HepG2 (cell line): ENCODE results near the gene PISD. TPM values are rescaled to one million over a fixed set of nuclear protein-coding genes. Genes with fewer than 3 reads are reported as not detected.

Experiments used
- ATAC-seq: fragments of 200-7000 bp; cut with Tn5 transposase; 3 replicates; pipeline ENCODE4 v1.9.1; 2020; ENCODE audit warnings: mild to moderate bottlenecking, moderate library complexity
- BruUV-seq: library from RNA; stranded (reverse); fragments of 400-500 nt; replicated peaks from 2 replicates; lab custom pipeline; 2021; lab: Mats Ljungman, UMichigan
- CTCF ChIA-PET: fragments of 300-600 bp; formaldehyde crosslinking; extraction: SDS; loops from one replicate; lab custom pipeline; 2021; ENCODE audit warnings: low total read pairs, inconsistent platforms, low intra/inter-chr PET ratio; lab: Yijun Ruan, JAX
- POLR2A ChIA-PET: fragments of 350-600 bp; sonication (Branson Sonifier 250); formaldehyde crosslinking; loops from one replicate; lab custom pipeline; 2020; ENCODE audit warnings: antibody characterized with exemption, inconsistent platforms; lab: Yijun Ruan, JAX
- DNase-seq: peaks from one replicate; pipeline ENCODE4 v3.0.0-alpha.2; 2015; ENCODE audit warnings: low spot score
- FAIRE-seq: peaks from 3 replicates; lab custom pipeline; 2011; peaks lifted over from hg19 to GRCh38; lab: Jason Lieb, UNC
- H2AFZ ChIP-seq: one replicate; pipeline ENCODE4 v1.6.1; 2011; ENCODE audit warnings: low read length, inconsistent platforms
- H3K27ac ChIP-seq: fragments of 300-600 bp; 3 replicates; pipeline ENCODE4 v1.8.0; 2011; ENCODE audit warnings: mixed run types, mild to moderate bottlenecking, mixed read lengths, low read length, inconsistent platforms; ENCODE audit not compliant: insufficient read depth; ENCODE audit errors: extremely low read length
- H3K27me3 ChIP-seq, 2 experiments: fragments of 200-600 bp in 1 of 2; 2 replicates in 1 of 2; 3 replicates in 1 of 2; pipeline versions ENCODE4 v1.6.0 to v1.8.0; 2011; ENCODE audit warnings: low read length in 2 of 2, mild to moderate bottlenecking in 2 of 2, moderate library complexity in 2 of 2, inconsistent platforms in 1 of 2; ENCODE audit not compliant: insufficient read depth in 2 of 2, control insufficient read depth in 1 of 2
- H3K36me3 ChIP-seq, 2 experiments: fragments of 200-600 bp in 1 of 2; replicated peaks in 1 of 2; 2 replicates in 1 of 2; 3 replicates in 1 of 2; pipeline versions ENCODE4 v1.5.1 to v1.8.0; 2011; ENCODE audit warnings: low read length in 2 of 2, inconsistent platforms in 1 of 2; ENCODE audit not compliant: insufficient read depth in 2 of 2, control insufficient read depth in 1 of 2
- H3K4me1 ChIP-seq: 2 replicates; pipeline ENCODE4 v1.5.1; 2012; ENCODE audit warnings: low read length, inconsistent platforms; ENCODE audit not compliant: insufficient read depth
- H3K4me2 ChIP-seq: 2 replicates; pipeline ENCODE4 v1.6.0; 2011; ENCODE audit warnings: low read depth, low read length, inconsistent platforms
- H3K4me3 ChIP-seq, 3 experiments: fragments of 200-600 bp in 1 of 3; sonication (generic), shearing (Covaris generic) in 1 of 3; replicated peaks in 1 of 3; 2 replicates each; pipeline ENCODE4 v1.5.1; 2011 to 2016; ENCODE audit warnings: low read length in 3 of 3, inconsistent platforms in 2 of 3, low read depth in 2 of 3, mild to moderate bottlenecking in 2 of 3, control low read depth in 1 of 3, mixed read lengths in 1 of 3; ENCODE audit not compliant: insufficient read depth in 1 of 3
- H3K79me2 ChIP-seq: one replicate; pipeline ENCODE4 v1.6.1; 2011; ENCODE audit warnings: low read length, inconsistent platforms; ENCODE audit not compliant: insufficient read depth
- H3K9ac ChIP-seq: 2 replicates; pipeline ENCODE4 v1.6.0; 2011; ENCODE audit warnings: mild to moderate bottlenecking, low read depth, low read length, inconsistent platforms; ENCODE audit not compliant: insufficient read depth
- H3K9me3 ChIP-seq: 2 replicates; pipeline ENCODE4 v1.5.1; 2012; ENCODE audit warnings: mild to moderate bottlenecking, low read length
- H4K20me1 ChIP-seq: 2 replicates; pipeline ENCODE4 v1.6.0; 2011; ENCODE audit warnings: inconsistent platforms, mild to moderate bottlenecking, low read length, moderate library complexity; ENCODE audit not compliant: insufficient read depth
- CHD2 ChIP-seq: IDR thresholded peaks from 2 replicates; pipeline ENCODE4 v1.6.1; 2011; ENCODE audit warnings: low read depth, low read length, improper control_type of control experiment
- ETV5 ChIP-seq: IDR thresholded peaks from 2 replicates; pipeline ENCODE4 v1.6.1; 2018; ENCODE audit warnings: missing biosample characterization, missing genetic modification reagents, inconsistent platforms, borderline replicate concordance
- HMG20A ChIP-seq: IDR thresholded peaks from 2 replicates; pipeline ENCODE4 v1.6.1; 2016; ENCODE audit warnings: borderline replicate concordance
- MED13 ChIP-seq: sonication (generic); formaldehyde crosslinking; IDR thresholded peaks from 2 replicates; pipeline ENCODE4 v1.5.0; 2020; ENCODE audit warnings: missing genetic modification reagents
- ZNF251 ChIP-seq: sonication (generic); formaldehyde crosslinking; IDR thresholded peaks from 2 replicates; pipeline ENCODE4 v1.9.0; 2021; ENCODE audit warnings: mild to moderate bottlenecking, missing genetic modification reagents
- ZNF44 ChIP-seq: sonication (generic); formaldehyde crosslinking; IDR thresholded peaks from 2 replicates; pipeline ENCODE4 v1.5.1; 2020; ENCODE audit warnings: mild to moderate bottlenecking, missing genetic modification reagents
- ZNF775 ChIP-seq: sonication (generic); formaldehyde crosslinking; IDR thresholded peaks from 2 replicates; pipeline ENCODE4 v1.4.0; 2020; ENCODE audit warnings: missing genetic modification reagents, mild to moderate bottlenecking, moderate library complexity, borderline replicate concordance
- WGBS: methylation state at CpG from one replicate; pipeline ENCODE4 v1.1.6; 2017; ENCODE audit warnings: low lambda C conversion rate; 5-methylcytosine and 5-hydroxymethylcytosine counted together
- in situ Hi-C: cut with HindIII; loops from 2 replicates; pipeline ENCODE4 v1.10.0; 2017; ENCODE audit warnings: low pct_unique_long_range_greater_than_20kb; ENCODE audit not compliant: extremely low pct_ligation_motif_present
- intact Hi-C: fragments of 100-400 bp; cut with micrococcal nuclease; formaldehyde crosslinking; loops from one replicate; pipeline ENCODE4 v1.10.0; 2022; ENCODE audit not compliant: unreplicated experiment
- polyA plus RNA-seq, 8 experiments: library from polyadenylated mRNA; depleted of rRNA in 3 of 8; stranded (reverse) in 7 of 8; unstranded in 1 of 8; fragments of >200 nt; fragmentation: Illumina TruSeq in 4 of 8; extraction: Trizol in 4 of 8; gene quantifications; 2 replicates each; pipeline versions ENCODE4 v1.2.1 to v1.2.3, GENCODE V29; 2011 to 2016; ENCODE audit warnings: low read depth in 4 of 8, missing spikeins in 1 of 8, mixed read lengths in 1 of 8; ENCODE audit not compliant: insufficient read depth in 1 of 8
- total RNA-seq, 5 experiments: library from RNA; depleted of rRNA; stranded (reverse); fragments of >200 nt; fragmentation: Illumina TruSeq; extraction: Trizol; gene quantifications; 2 replicates each; pipeline ENCODE4 v1.2.3, GENCODE V29; 2016; ENCODE audit warnings: low read depth in 1 of 5
- TF ChIP-seq, protein P1 (sequence below): sonication (generic); formaldehyde crosslinking; IDR thresholded peaks from 2 replicates; pipeline ENCODE4 v1.4.0; 2020; ENCODE audit warnings: missing genetic modification reagents
- TF ChIP-seq, protein P2 (sequence below): sonication (generic); formaldehyde crosslinking; IDR thresholded peaks from 2 replicates; pipeline ENCODE4 v1.5.0; 2020; ENCODE audit warnings: mild to moderate bottlenecking, missing genetic modification reagents
- TF ChIP-seq, protein P3 (sequence below): sonication (generic); formaldehyde crosslinking; IDR thresholded peaks from 2 replicates; pipeline ENCODE4 v1.4.0; 2020; ENCODE audit warnings: missing genetic modification reagents, borderline replicate concordance
- TF ChIP-seq, protein P4 (sequence below): sonication (generic); formaldehyde crosslinking; IDR thresholded peaks from 2 replicates; pipeline ENCODE4 v1.5.1; 2020; ENCODE audit warnings: mild to moderate bottlenecking, missing genetic modification reagents, borderline replicate concordance
- TF ChIP-seq, protein P5 (sequence below): sonication (generic); formaldehyde crosslinking; IDR thresholded peaks from 2 replicates; pipeline ENCODE4 v1.8.1; 2023; ENCODE audit warnings: mild to moderate bottlenecking, inconsistent platforms, moderate library complexity, missing genetic modification reagents, borderline replicate concordance

The PISD gene
- total and polyA plus RNA-seq, 2 of the 13 experiments (the other 11 are each of a cell fraction or from before 2014, with no cell fraction given): 30.1 to 47.7 TPM

DNA sequence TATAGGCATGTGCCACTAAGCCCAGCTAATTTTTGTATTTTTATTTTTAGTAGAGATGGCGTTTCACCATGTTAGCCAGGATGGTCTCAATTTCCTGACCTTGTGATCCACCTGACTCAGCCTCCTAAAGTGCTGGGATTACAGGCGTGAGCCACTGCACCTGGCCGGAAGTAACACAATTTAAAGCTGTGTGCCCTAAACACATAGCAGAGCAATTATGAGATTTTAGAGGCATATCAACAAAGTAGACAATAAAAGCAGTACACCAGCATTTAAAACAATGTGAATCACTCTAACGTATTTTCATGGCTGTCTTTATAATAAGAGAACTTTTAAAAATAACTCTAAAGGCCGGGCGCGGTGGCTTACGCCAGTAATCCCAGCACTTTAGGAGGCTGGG is 45.5 kb upstream of the PISD start:
- no peaks in the 10 kb centered on the region for H3K9me3 ChIP-seq
- no peaks in the 10 kb centered on the region for H4K20me1 ChIP-seq
- intact Hi-C loops (no loop called here), in situ Hi-C loops (no loop called here)
- DNase-seq (no peak), ATAC-seq (no peak)
- H3K79me2 ChIP-seq: no peaks in the 10 kb centered on the region
- no peaks in the 10 kb centered on the region for H3K4me1 ChIP-seq
- TF ChIP-seq HMG20A (CRISPR knock-in tag): no peak
- no peak for TF ChIP-seq ZNF251 (CRISPR knock-in tag)
- TF ChIP-seq MED13 (CRISPR knock-in tag): no peak
- no peak for TF ChIP-seq CHD2
- TF ChIP-seq, protein P1, sequence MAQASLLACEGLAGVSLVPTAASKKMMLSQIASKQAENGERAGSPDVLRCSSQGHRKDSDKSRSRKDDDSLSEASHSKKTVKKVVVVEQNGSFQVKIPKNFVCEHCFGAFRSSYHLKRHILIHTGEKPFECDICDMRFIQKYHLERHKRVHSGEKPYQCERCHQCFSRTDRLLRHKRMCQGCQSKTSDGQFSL (CRISPR knock-in tag): no peak
- TF ChIP-seq ZNF775 (CRISPR knock-in tag): no peak
- TF ChIP-seq, protein P2, sequence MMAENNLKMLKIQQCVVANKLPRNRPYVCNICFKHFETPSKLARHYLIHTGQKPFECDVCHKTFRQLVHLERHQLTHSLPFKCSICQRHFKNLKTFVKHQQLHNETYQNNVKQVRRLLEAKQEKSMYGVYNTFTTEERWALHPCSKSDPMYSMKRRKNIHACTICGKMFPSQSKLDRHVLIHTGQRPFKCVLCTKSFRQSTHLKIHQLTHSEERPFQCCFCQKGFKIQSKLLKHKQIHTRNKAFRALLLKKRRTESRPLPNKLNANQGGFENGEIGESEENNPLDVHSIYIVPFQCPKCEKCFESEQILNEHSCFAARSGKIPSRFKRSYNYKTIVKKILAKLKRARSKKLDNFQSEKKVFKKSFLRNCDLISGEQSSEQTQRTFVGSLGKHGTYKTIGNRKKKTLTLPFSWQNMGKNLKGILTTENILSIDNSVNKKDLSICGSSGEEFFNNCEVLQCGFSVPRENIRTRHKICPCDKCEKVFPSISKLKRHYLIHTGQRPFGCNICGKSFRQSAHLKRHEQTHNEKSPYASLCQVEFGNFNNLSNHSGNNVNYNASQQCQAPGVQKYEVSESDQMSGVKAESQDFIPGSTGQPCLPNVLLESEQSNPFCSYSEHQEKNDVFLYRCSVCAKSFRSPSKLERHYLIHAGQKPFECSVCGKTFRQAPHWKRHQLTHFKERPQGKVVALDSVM (CRISPR knock-in tag): no peak
- TF ChIP-seq, protein P3, sequence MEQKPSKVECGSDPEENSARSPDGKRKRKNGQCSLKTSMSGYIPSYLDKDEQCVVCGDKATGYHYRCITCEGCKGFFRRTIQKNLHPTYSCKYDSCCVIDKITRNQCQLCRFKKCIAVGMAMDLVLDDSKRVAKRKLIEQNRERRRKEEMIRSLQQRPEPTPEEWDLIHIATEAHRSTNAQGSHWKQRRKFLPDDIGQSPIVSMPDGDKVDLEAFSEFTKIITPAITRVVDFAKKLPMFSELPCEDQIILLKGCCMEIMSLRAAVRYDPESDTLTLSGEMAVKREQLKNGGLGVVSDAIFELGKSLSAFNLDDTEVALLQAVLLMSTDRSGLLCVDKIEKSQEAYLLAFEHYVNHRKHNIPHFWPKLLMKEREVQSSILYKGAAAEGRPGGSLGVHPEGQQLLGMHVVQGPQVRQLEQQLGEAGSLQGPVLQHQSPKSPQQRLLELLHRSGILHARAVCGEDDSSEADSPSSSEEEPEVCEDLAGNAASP (CRISPR knock-in tag): no peak
- TF ChIP-seq ZNF44 (CRISPR knock-in tag): no peak
- TF ChIP-seq, protein P4, sequence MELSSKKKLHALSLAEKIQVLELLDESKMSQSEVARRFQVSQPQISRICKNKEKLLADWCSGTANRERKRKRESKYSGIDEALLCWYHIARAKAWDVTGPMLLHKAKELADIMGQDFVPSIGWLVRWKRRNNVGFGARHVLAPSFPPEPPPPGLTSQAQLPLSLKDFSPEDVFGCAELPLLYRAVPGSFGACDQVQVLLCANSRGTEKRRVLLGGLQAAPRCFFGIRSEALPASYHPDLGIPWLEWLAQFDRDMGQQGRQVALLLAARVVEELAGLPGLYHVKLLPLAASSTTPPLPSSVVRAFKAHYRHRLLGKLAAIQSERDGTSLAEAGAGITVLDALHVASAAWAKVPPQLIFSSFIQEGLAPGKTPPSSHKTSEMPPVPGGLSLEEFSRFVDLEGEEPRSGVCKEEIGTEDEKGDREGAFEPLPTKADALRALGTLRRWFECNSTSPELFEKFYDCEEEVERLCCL (CRISPR knock-in tag): no peak
- TF ChIP-seq, protein P5, sequence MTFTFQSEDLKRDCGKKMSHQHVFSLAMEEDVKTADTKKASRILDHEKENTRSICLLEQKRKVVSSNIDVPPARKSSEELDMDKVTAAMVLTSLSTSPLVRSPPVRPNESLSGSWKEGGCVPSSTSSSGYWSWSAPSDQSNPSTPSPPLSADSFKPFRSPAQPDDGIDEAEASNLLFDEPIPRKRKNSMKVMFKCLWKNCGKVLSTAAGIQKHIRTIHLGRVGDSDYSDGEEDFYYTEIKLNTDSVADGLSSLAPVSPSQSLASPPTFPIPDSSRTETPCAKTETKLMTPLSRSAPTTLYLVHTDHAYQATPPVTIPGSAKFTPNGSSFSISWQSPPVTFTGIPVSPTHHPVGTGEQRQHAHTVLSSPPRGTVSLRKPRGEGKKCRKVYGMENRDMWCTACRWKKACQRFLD (CRISPR knock-in tag): no peak
- TF ChIP-seq ETV5 (CRISPR knock-in tag): no peak
- TF ChIP-seq, all 625 proteins: peak for 0
- Histone ChIP-seq H3K36me3 (peaks cover 12 to 35% of the 10 kb centered on the region in 2 experiments), H3K27me3 (no peaks in the 10 kb centered on the region), H2AFZ (no peak overlapping the region), H3K4me2 (no peak overlapping the region), H3K9ac (no peak overlapping the region), H3K27ac (no peak overlapping the region), H3K4me3 (no peak overlapping the region)
- 99% methylated on average over 8 of the region's 8 CpGs for whole genome bisulfite sequencing
- ChIA-PET CTCF (no interaction called here), POLR2A (no interaction called here)
- FAIRE-seq: no peak
- BruUV-seq: no TSS peak
